ENCODE measurements around the gene FAM228A. TPM values are rescaled to one million over a fixed set of nuclear protein-coding genes. Genes with fewer than 3 reads are reported as not detected.

The FAM228A gene
- polyA plus RNA-seq, 3 donors = 0.75 to 1.2 (median 1.1) TPM

DNA sequence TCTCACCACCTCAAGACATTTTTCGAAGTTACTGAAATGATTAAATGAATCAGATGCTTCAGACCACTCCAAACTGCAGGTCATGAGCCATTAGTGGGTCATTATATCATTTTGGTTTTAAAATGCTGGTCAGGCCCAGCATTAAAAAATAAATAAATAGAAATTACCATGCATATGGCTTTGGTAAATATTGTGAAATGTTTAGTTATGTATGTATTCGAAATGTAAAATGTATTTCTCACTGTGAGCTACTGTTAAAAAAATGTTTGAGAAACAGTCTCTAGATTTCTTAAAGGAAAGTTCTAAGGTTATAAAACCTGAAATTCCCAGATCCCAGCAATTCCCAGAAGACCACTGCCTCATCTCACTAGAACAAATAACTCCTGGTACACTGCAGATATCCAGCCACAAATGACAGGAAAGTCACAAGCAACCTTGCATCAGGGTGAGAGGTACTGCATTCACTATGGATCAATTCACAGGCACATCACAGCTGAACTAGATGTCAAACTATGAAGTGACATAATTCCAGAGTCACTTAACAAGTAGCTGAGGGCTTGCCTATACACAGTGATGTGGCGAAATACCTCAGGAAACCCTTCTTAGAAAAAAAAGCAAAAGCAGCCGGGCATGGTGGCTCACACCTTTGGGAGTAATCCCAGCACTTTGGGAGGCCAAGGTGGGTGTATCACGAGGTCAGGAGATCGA, 46.6 kb downstream of the FAM228A start:
- DNase-seq (ENCODE audit: low read depth in 3 of 3, low spot score in 2 of 3) = no peak

DNA sequence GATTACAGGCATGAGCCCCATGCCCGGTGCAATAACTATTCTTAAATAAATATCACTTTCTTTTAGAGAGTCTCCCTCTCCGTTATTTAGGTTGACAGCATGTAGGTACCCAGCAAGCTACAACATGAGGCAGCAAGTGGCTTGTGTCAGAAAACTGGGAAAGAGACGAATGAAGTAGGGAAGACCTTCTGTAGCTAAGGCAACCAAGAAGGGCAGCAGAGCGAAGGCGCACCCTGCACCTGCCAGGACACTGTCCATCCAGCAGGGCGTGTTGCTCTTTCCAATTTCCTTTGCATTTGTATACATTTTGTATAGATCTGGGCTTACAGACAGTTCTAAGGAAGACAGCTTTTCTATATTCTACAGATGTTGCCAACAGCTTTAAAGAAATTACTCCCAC, 48.1 kb downstream of the FAM228A start:
- no peak for DNase-seq (ENCODE audit: low read depth in 3 of 3, low spot score in 2 of 3)

DNA sequence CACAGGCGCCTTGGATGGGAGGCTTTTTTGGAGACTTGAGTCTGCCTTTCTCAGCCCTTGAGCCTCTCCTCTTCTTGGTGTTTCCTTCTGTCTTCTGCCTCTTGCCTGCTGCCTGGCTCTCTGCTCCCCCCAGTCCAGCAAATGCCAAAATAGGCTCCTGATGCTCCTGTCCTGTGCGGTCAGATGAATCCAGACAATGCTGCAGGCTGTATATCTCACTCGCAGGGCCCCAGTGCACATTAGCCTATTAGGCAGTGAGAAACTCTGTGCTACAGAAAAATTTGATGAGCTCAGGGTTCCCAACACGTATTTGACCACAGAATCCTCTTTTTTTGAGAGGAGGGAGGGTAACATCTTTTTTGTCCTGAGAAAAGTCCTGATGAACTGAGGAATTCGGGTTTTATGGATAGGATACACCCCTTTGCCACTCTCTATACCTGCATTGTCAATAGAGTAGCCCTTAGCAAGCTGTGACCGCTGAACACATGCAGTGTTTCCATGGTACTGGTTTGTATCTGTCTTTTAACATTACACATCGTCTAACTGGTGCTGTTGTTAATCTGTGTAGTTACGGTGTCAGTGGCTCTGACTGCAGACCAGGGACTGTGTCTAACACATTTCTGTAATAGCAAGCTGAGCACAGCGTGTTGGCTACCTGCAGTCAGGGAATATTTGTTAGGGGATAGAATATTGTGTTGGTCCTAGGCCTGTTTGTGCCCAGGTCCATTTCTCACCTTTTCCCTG, 50.8 kb downstream of the FAM228A start:
- no peak for DNase-seq (ENCODE audit: low read depth in 3 of 3, low spot score in 2 of 3)

DNA sequence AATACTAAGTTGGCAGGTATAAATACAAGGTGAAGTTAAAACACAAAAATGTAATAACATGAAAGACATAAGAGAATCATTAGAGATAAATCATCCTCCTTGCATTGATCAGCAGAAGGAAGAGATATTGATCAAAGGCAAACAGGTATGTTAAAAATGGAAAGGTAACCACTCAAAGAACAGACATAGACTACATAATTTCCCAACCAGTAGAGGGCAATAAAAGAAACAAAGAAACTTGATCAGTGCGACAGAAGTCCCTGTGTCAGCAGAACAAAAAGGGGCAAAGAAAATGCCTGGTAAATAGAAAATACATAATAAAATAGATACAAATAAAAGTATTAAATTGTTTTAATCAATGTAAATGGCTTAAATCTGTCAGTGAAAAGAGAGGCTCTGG, 53.6 kb downstream of the FAM228A start:
- DNase-seq (ENCODE audit: low read depth in 3 of 3, low spot score in 2 of 3) = no peak

DNA sequence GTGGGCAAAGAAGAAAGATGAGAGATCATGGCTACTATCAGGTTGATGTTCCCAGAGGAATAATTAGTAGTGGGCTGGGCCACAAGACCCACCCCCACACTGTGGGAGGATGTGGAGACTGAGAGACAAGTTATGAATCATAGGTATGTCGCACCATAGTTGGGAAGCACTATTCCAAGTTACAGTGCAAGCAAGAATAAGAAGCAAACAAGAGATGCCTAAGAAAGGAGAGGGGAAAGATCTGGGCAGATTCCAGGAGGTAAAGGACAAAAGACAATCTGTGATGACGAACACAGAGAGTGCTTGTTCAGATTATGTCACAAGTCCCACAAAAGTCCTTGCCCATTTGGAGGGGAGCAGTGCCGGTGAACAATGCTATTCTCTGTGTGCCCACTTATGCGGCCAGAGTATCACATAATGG, 56.6 kb downstream of the FAM228A start:
- no peak for DNase-seq (ENCODE audit: low read depth in 3 of 3, low spot score in 2 of 3)

DNA sequence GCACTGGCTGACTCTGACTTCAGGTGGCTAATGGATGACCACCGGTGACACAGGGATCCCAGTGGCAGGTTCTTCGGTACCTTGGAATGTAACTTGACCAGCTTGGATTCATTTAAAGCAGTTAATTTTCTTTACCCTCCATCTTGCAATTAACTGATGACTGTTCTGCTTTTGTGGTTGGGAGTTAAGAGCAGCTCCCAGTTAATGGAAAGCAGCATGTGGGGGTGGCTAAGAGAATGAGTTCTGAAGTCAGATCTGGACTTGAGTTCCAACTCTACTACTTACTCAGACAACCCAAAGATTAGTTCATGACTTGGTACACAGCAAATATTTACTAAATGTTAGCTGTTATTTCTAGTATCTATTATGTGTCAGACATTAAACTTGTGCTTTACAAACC, 58.5 kb downstream of the FAM228A start:
- DNase-seq (ENCODE audit: low read depth in 3 of 3, low spot score in 2 of 3) = no peak

DNA sequence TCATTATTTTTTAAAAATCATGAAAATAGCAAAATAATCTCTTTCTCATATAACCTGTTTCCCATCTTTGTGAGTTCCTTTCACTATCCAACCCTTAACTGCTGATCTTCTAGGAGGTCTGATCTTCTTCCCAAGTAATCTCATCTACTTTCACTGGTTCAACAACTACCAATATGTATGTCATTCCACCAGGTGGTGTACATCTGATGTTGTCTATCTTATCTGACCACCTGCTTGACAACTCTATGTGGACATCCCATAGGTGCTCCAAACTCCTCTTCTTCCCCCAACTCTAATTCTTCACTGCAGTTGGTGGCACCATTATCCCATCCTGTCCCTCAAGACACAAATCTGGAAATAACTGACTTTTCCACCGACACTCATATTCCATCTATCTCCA, 62.5 kb downstream of the FAM228A start:
- DNase-seq (ENCODE audit: low read depth in 3 of 3, low spot score in 2 of 3) = no peak

DNA sequence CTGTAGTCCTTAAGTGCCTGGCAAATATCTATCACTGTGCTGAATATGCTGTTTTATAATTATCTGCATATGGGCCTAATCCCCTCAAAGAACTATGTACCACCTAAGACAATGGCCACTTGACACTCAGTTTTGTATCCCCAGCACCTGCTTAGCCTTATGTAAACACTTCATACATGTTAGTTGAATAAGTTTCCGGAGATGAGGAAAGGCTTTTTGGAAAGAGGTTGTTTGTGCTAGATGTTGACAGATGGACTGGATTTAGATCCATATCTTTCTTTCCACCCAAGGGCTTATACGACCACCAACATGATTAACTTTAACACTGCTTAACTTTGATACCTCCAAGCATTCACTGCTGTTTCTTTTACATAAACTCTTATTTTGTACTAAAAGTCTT, 63.3 kb downstream of the FAM228A start:
- DNase-seq (ENCODE audit: low read depth in 3 of 3, low spot score in 2 of 3) = no peak

DNA sequence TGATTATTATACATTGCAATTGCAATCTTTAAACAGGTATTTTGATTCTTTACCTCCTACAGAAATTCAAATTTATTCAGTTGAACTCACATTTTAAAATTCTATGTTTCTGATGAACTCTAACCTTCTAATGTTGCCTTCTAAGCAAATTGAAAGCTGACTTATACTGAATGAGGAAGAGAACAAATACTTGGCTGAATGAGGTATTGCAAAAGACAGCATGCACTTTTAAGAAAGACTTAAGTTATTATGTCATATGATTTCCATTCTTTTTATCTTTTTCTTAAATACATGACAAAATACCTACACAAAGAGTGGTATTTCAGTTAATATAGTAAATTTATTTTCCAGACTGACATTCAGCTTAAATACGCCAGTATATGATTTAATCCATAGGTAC, 64.7 kb downstream of the FAM228A start:
- DNase-seq (ENCODE audit: low read depth in 3 of 3, low spot score in 2 of 3) = no peak

Other genes starting within 250 kb of the FAM228A start
- 10 to 100 TPM; 19.1 to 21.7 (median 19.8) TPM for gene ATAD2B, start 247.9 kb upstream of the FAM228A start, polyA plus RNA-seq (ENCODE audit: insufficient read length in 3 of 3)
- gene UBXN2A, start 234.6 kb upstream of the FAM228A start, polyA plus RNA-seq (ENCODE audit: insufficient read length in 3 of 3) = 10 to 100 TPM; 18.2 to 19.3 (median 18.9) TPM
- 1 to 10 TPM; 1.8 to 2.4 (median 2.0) TPM for gene MFSD2B, start 165.0 kb upstream of the FAM228A start, polyA plus RNA-seq (ENCODE audit: insufficient read length in 3 of 3)
- gene WDCP, start 127.7 kb upstream of the FAM228A start, polyA plus RNA-seq (ENCODE audit: insufficient read length in 3 of 3) = 10 to 100 TPM; 15.1 to 16.7 (median 15.9) TPM
- 10 to 100 TPM; 11.0 to 14.3 (median 12.8) TPM for gene FKBP1B, start 125.3 kb upstream of the FAM228A start, polyA plus RNA-seq (ENCODE audit: insufficient read length in 3 of 3)
- gene SF3B6, start 98.7 kb upstream of the FAM228A start, polyA plus RNA-seq (ENCODE audit: insufficient read length in 3 of 3) = 100 to 1,000 TPM; 170 to 176 (median 174) TPM
- gene TP53I3, start 90.2 kb upstream of the FAM228A start, polyA plus RNA-seq (ENCODE audit: insufficient read length in 3 of 3) = 10 to 100 TPM; 42.9 to 45.9 (median 43.0) TPM
- gene PFN4, start 51.7 kb upstream of the FAM228A start, polyA plus RNA-seq (ENCODE audit: insufficient read length in 3 of 3) = 1 to 10 TPM; 1.6 to 2.5 (median 1.7) TPM
- gene FAM228B, start 51.6 kb upstream of the FAM228A start, polyA plus RNA-seq (ENCODE audit: insufficient read length in 3 of 3) = 10 to 100 TPM; 20.2 to 31.9 (median 29.8) TPM
- gene ITSN2, start 185.5 kb downstream of the FAM228A start, polyA plus RNA-seq (ENCODE audit: insufficient read length in 3 of 3) = 10 to 100 TPM; 25.2 to 27.7 (median 26.3) TPM

All from right renal cortex interstitium (tissue), 3 donors.